Neural progenitor cell (in vitro differentiated cells): Measurements from ENCODE around the gene IRF8. TPM values are rescaled to one million over a fixed set of nuclear protein-coding genes. Genes with fewer than 3 reads are reported as not detected.

ENCODE experiments used
- DNase-seq: peaks from one replicate; pipeline ENCODE4 v3.0.0-alpha.2; 2016; ENCODE audit warnings: low spot score
- H2AFZ ChIP-seq: fragments of 200-600 bp; sonication (generic); replicated peaks from 2 replicates; pipeline ENCODE4 v1.6.1; 2016; ENCODE audit warnings: antibody characterized with exemption
- H3F3A ChIP-seq: fragments of 200-600 bp; sonication (generic); 2 replicates; pipeline ENCODE4 v1.6.1; 2016; ENCODE audit warnings: antibody characterized with exemption, low read depth
- H3K27ac ChIP-seq: fragments of 200-600 bp; sonication (generic); 2 replicates; pipeline ENCODE4 v1.5.1; 2016; ENCODE audit warnings: mild to moderate bottlenecking
- H3K27me3 ChIP-seq: fragments of 200-600 bp; sonication (generic); 2 replicates; pipeline ENCODE4 v1.6.1; 2016; ENCODE audit warnings: mild to moderate bottlenecking, moderate library complexity
- H3K36me3 ChIP-seq: fragments of 200-600 bp; sonication (generic); 2 replicates; pipeline ENCODE4 v1.5.1; 2016
- H3K4me1 ChIP-seq: fragments of 200-600 bp; sonication (generic); 2 replicates; pipeline ENCODE4 v1.6.1; 2016; ENCODE audit warnings: mixed run types
- H3K4me2 ChIP-seq: fragments of 200-600 bp; sonication (generic); 2 replicates; pipeline ENCODE4 v1.6.1; 2016
- H3K4me3 ChIP-seq: fragments of 200-600 bp; sonication (generic); 2 replicates; pipeline ENCODE4 v1.5.1; 2016
- H3K79me2 ChIP-seq: fragments of 200-600 bp; sonication (generic); 2 replicates; pipeline ENCODE4 v1.6.1; 2016; ENCODE audit warnings: low read depth
- H3K9ac ChIP-seq: fragments of 200-600 bp; sonication (generic); 2 replicates; pipeline ENCODE4 v1.6.1; 2016
- H3K9me3 ChIP-seq: fragments of 200-600 bp; sonication (generic); 2 replicates; pipeline ENCODE4 v1.5.1; 2016; ENCODE audit warnings: low read depth
- H4K20me1 ChIP-seq: fragments of 200-600 bp; sonication (generic); 2 replicates; pipeline ENCODE4 v1.6.1; 2016; ENCODE audit warnings: low read depth
- H3K27ac Mint-ChIP-seq: 3 replicates; pipeline ENCODE4 v1.8.0; 2021; ENCODE audit warnings: mixed read lengths
- H3K27me3 Mint-ChIP-seq: 2 replicates; pipeline ENCODE4 v1.8.0; 2022; ENCODE audit warnings: low read depth, mild to moderate bottlenecking, inconsistent platforms, moderate library complexity, mixed read lengths; ENCODE audit not compliant: insufficient read depth
- H3K36me3 Mint-ChIP-seq: 3 replicates; pipeline ENCODE4 v1.8.0; 2021; ENCODE audit warnings: mixed read lengths
- H3K4me1 Mint-ChIP-seq: 3 replicates; pipeline ENCODE4 v1.8.0; 2021; ENCODE audit warnings: mixed read lengths
- H3K4me3 Mint-ChIP-seq: 3 replicates; pipeline ENCODE4 v1.8.0; 2021; ENCODE audit warnings: mild to moderate bottlenecking, moderate library complexity, mixed read lengths
- H3K9me3 Mint-ChIP-seq: 3 replicates; pipeline ENCODE4 v1.8.0; 2020; ENCODE audit warnings: mixed read lengths
- CTCF ChIP-seq: fragments of 200-600 bp; sonication (generic); IDR thresholded peaks from 2 replicates; pipeline ENCODE4 v1.5.1; 2017; ENCODE audit warnings: antibody characterized with exemption, mild to moderate bottlenecking
- EZH2 ChIP-seq: fragments of 200-600 bp; sonication (generic); IDR thresholded peaks from 2 replicates; pipeline ENCODE4 v1.6.1; 2017; ENCODE audit warnings: antibody characterized with exemption, mild to moderate bottlenecking, moderate library complexity
- EZH2phosphoT487 ChIP-seq: fragments of 200-600 bp; sonication (generic); IDR thresholded peaks from 2 replicates; pipeline ENCODE4 v1.6.1; 2017; ENCODE audit warnings: antibody characterized with exemption
- total RNA-seq: library from RNA; depleted of rRNA; stranded (reverse); fragments of >200 nt; gene quantifications from 2 replicates; pipeline ENCODE4 v1.2.3, GENCODE V29; 2015; ENCODE audit warnings: low replicate concordance

Gene IRF8
- total RNA-seq, 1 donor from 2014 or later = 1.2 TPM

GRCh38 chr16:85958731-85959130 lies 59.8 kb downstream of the IRF8 start:
- no peak overlapping the region for H3K4me3 ChIP-seq
- H3K9me3 ChIP-seq = no peaks in the 10 kb centered on the region
- no peak overlapping the region for H3K4me2 ChIP-seq
- no peaks in the 10 kb centered on the region for H3F3A ChIP-seq
- H3K4me1 ChIP-seq = no peaks in the 10 kb centered on the region
- no peak overlapping the region for H3K9ac ChIP-seq
- no peak for DNase-seq
- no peak overlapping the region for H2AFZ ChIP-seq
- H3K9me3 Mint-ChIP-seq = no peaks in the 10 kb centered on the region
- H4K20me1 ChIP-seq = no peaks in the 10 kb centered on the region
- no peaks in the 10 kb centered on the region for H3K36me3 Mint-ChIP-seq
- peaks cover 10% of the 10 kb centered on the region for H3K27me3 Mint-ChIP-seq
- H3K36me3 ChIP-seq = no peaks in the 10 kb centered on the region
- H3K27ac ChIP-seq = no peak overlapping the region
- no peaks in the 10 kb centered on the region for H3K79me2 ChIP-seq
- no peak overlapping the region for H3K27ac Mint-ChIP-seq
- no peaks in the 10 kb centered on the region for H3K4me1 Mint-ChIP-seq
- no peaks in the 10 kb centered on the region for H3K27me3 ChIP-seq
- H3K4me3 Mint-ChIP-seq = no peak overlapping the region
- TF ChIP-seq EZH2phosphoT487 (no peak), CTCF (no peak)

- no peaks in the 10 kb centered on the region for H3K9me3 Mint-ChIP-seq
- no peaks in the 10 kb centered on the region for H4K20me1 ChIP-seq
- H3K27ac ChIP-seq = no peak overlapping the region
- no peak overlapping the region for H3K4me2 ChIP-seq
- no peaks in the 10 kb centered on the region for H3K36me3 Mint-ChIP-seq
- no peak for TF ChIP-seq CTCF
- no peak for TF ChIP-seq EZH2phosphoT487
- no peak for TF ChIP-seq EZH2
- no peaks in the 10 kb centered on the region for H3K4me1 Mint-ChIP-seq
- peaks cover 10% of the 10 kb centered on the region for H3K27me3 Mint-ChIP-seq
- no peak overlapping the region for H3K27ac Mint-ChIP-seq
- H3K4me3 Mint-ChIP-seq = no peak overlapping the region
- no peaks in the 10 kb centered on the region for H3K9me3 ChIP-seq
- H3K9ac ChIP-seq = no peak overlapping the region
- no peaks in the 10 kb centered on the region for H3K27me3 ChIP-seq
- no peak for DNase-seq
- no peaks in the 10 kb centered on the region for H3F3A ChIP-seq
- no peaks in the 10 kb centered on the region for H3K79me2 ChIP-seq
- no peak overlapping the region for H3K4me3 ChIP-seq
- no peaks in the 10 kb centered on the region for H3K4me1 ChIP-seq
- no peak overlapping the region for H2AFZ ChIP-seq
- no peaks in the 10 kb centered on the region for H3K36me3 ChIP-seq
Measured at GRCh38 chr16:85959686-85960085, 60.7 kb downstream of the IRF8 start.

GRCh38 chr16:85960486-85961046 lies 61.6 kb downstream of the IRF8 start:
- Histone ChIP-seq H3F3A (no peaks in the 10 kb centered on the region), H4K20me1 (no peaks in the 10 kb centered on the region), H3K79me2 (no peaks in the 10 kb centered on the region), H3K36me3 (no peaks in the 10 kb centered on the region), H3K4me3 (no peak overlapping the region), H3K27me3 (no peaks in the 10 kb centered on the region), H3K27ac (no peak overlapping the region), H3K9me3 (no peaks in the 10 kb centered on the region), H3K9ac (no peak overlapping the region), H2AFZ (no peak overlapping the region), H3K4me2 (no peak overlapping the region), H3K4me1 (no peaks in the 10 kb centered on the region)
- no peak for TF ChIP-seq EZH2
- no peak for TF ChIP-seq EZH2phosphoT487
- no peak for TF ChIP-seq CTCF
- no peaks in the 10 kb centered on the region for H3K36me3 Mint-ChIP-seq
- H3K27me3 Mint-ChIP-seq = peaks cover 13% of the 10 kb centered on the region
- H3K27ac Mint-ChIP-seq = no peak overlapping the region
- no peak for DNase-seq
- H3K4me3 Mint-ChIP-seq = no peak overlapping the region
- H3K4me1 Mint-ChIP-seq = no peaks in the 10 kb centered on the region
- H3K9me3 Mint-ChIP-seq = no peaks in the 10 kb centered on the region
